SHP77 treated with DMSO at 0.1 percent for 48 hours (cell line): ENCODE results near the gene AKAP8L.
"Not testable (repeated sequence)": the region's sequence is repeated elsewhere in the genome, so short reads cannot be mapped to it uniquely, and the experiment has no call there.

ENCODE experiments used
- DNase-seq: peaks from one replicate; lab custom pipeline; 2025; lab: John Stamatoyannopoulos, UW

The AKAP8L gene

DNA sequence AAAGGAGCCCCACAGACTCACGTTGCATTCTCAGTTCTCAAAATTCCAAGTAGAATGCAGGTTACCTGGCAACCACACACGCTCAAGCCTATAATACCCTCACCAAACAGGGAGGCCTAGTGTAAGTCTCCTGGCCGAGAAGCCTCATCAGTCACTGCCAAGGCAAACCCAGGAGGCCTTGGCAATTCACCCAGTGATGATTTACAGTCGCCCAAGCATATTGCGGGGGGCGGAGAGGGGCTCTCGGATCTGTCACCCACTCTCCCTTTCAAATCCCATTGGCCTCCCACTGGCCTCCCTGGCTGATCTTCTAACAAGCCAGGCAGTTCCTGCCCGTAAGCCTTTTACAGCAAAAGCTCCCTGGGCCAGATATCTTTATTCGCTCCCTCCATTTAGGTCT is 1.1 kb downstream of the AKAP8L start:
- DNase-seq = no peak

DNA sequence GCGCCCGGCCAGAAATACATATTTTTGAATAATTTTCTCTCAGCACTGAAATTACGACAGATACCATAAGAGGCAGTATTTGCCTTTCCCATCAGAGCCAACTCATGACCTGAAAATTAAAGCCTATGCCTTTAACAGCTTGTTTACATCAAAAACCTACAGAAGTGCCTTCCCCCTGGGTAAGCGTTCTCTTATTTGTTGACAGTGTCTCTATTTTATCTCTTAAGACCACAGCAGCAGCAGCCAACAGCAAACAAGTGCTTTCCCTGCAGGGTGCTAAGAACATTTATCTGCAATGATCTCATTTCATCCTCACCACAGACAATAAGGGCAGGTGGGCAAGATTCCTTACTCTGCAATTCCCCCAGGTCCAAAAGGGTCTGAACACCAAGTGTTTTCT is 6.0 kb downstream of the AKAP8L start:
- no peak for DNase-seq

DNA sequence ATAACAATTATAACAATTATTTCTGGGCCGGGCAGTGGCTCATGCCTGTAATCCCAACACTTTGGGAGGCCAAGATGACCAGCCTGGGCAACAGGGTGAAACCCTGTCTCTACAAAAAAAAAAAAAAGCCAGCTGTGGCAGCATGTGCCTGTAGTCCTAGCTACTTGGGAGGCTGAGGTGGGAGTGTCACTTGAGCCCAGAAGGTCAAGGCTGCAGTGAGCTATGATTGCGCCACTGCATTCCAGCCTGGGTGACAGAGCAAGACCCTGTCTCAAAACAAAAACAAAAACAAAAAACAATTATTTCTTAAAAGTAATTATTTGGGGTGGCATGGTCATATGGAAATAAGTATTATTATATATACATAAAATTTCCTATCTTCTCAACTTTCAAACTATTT is 7.4 kb downstream of the AKAP8L start:
- DNase-seq = not testable (repeated sequence)

DNA sequence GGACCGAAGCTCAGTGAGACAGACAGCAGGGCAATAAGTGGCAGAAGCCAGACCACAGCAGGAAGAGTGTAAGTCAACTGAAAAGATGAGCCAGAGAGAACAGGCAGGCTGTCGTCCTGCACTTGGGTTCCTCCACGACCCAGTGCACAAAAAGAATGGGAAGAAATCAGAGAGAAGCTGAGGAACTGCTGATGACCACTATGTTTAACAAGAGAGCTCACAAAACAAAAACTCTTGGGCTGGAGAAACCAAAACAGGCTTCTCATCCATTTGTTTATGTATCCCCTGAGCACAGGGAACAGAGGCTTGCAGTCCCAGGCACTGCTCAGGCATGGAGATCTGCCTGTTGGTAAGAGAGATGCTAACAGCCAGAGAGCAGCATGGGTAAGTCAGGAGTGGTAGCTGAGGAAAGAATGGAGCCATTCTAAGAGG is 14.0 kb downstream of the AKAP8L start:
- DNase-seq = no peak

DNA sequence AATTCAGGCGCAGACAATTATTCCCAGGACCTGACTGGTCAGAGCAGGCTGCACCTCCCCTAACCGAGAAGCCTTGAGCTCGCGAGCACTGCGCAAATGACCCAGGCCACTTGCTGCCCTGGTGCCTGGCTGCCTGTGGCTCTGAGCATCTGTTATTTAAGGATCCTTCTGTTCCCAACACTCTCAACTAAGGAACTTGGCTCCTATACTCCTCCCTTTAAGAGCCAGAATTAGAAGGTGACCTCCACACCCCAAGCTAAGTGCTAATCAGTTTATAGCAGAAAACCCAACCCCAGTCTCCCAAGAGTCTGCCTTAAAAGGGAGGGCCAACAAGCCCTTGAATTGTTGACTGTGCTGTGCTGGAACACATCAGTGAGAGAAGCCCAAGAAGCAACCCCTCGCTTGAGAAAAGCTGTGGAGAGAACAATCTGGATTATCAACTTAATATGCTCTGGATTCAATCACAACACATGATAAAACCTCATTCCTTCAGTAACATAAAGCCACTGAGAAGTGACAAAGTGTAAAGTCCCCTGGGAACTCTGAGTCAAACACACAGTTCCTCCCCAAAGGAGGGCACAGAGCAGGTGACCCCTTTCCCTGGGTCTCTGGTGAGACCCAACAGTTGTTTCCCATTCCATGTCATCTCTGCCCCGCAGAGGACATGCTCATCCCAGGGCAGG is 14.6 kb downstream of the AKAP8L start:
- no peak for DNase-seq

DNA sequence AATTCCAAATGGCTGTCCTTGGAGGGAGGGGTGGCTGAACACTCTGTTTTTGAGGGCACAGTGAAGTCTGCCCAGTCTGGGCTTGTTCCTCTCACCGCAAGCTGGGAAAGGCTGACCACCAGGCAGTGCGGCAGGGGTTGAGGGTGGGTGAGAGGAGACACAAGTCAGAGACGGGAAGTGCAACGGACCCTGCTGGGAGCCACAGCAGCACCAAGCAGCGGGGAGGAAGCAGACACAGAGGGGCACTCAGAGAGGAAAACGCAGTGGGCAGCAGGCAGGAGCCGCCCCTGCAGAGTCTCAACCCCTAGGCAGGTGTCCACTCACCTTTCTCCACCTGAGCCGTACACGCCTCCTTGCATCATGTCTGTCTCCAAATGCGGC is 15.6 kb downstream of the AKAP8L start:
- DNase-seq = no peak

DNA sequence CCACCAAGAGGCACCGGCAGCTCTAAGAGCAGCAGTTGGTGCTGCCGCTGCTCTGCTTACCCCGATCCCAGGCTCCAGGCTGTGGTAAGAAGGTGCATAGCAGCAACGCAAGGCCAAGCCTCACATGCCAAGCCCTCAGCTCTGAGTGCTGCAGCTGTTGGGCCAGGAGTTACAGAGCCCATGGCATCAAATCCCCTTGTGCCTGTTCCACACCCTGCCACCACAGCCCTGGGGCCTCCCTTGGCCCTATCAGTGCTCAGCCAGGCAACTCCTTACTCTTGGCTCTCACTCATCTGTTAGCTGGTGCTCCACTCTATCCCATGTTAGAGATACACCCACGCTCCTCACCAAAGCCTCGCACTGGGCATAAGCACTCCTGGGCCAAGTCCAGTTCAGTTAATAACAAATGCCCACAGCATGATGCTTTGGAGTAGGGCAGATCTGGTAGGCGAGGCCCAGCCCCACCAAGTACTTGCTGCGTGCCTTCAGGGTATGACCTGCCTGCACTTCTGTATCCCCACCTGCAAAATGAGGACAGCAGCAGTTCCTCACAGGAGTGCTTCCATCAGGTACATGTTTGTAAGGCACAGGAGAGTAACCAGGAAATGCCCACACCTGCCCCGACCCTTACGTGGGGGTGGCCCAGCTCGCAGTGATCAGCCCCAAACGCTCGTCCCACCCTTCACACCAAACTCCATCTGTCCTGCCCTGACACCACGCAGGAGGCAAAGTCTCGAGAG is 16.2 kb downstream of the AKAP8L start:
- no peak for DNase-seq

DNA sequence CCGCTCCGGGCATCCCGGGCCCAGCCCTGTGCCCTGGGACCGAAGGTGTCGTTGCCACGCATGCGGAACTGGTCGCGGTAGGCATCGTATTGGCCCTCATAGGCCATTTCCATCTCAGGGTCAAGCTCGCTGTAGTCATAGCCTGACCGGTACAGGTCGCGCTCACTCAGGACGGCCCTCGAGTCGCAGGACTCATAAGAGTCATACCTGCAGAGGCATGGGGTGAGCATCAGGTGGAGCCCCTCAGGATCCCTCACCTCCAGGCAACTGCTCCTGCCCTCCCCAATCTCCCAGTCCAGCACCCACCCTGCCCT is 17.4 kb downstream of the AKAP8L start:
- DNase-seq = no peak

DNA sequence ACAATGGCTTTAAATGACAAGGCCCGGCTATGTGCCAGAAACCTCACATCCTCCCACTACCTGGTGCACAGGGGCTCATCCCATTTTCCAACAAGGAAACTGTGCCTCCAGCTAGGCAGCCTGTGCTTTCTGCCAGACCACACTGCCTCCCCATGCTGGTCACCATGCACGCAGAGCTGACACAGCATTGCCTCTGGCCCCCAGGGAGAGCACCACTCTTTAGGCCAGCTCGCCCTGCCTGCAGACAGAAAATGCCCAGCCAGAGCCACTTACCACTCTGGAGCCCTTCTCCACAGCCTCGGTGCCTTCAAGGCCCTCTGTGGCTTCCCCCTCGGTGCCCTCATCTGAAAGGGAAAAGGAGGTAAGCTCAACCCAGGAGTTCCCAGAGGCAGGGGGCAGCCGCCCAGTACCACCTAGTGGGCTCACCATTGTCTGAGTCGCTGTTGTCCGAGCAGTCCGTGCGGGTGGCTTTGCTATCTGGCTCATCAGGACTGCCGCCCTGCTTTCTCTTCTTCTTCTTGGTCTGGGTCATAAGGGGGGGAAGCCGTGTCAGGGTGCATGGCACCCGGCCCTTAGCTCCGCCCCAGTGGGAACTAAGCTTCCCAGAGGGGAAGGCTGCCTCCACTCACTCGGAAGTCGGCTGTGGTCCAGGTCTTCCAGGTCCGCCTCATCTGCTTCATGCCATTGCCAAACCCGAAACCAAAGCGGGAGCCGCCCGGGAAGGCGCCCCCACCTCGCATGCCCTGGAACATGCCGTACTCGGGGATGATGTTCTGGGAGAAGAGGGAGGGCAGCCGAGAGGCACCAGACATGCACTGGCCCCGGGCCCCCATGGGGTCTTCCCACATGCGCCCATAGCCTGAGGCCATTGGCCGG is 18.0 kb downstream of the AKAP8L start:
- DNase-seq = no peak

DNA sequence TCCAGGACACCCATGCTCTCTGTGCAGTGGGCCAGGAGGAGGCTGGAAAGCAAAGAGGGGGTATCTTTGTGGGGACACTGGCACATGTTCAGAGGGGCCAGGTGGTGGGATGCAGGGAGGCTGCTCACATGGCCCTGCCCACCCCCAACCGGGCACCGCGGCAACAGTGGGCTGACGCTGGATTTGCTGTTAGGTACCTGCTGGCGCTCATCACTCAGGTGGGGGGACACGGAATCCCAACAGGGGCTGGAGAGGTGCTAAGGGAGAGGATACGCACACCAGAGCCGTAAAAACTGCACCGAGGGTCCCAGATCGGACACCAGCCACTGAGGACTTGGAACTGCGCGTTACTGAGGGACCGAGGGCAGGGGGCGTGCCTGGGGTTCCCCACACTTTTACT is 19.2 kb downstream of the AKAP8L start:
- DNase-seq = no peak

DNA sequence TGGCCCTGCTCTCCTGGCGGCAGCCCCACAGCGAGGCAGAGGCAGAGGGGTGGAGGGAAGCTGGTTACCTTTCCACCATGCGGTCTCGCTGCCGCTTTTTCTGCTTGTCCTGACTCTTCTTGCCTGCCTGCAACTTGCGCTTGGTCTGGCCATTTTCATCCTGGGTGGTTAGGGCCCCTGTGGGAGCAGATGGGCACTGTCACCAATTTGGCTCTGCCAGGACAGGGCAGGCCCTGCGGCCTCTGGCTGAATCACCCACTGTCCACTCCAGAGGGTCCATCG is 19.6 kb downstream of the AKAP8L start:
- DNase-seq = no peak

DNA sequence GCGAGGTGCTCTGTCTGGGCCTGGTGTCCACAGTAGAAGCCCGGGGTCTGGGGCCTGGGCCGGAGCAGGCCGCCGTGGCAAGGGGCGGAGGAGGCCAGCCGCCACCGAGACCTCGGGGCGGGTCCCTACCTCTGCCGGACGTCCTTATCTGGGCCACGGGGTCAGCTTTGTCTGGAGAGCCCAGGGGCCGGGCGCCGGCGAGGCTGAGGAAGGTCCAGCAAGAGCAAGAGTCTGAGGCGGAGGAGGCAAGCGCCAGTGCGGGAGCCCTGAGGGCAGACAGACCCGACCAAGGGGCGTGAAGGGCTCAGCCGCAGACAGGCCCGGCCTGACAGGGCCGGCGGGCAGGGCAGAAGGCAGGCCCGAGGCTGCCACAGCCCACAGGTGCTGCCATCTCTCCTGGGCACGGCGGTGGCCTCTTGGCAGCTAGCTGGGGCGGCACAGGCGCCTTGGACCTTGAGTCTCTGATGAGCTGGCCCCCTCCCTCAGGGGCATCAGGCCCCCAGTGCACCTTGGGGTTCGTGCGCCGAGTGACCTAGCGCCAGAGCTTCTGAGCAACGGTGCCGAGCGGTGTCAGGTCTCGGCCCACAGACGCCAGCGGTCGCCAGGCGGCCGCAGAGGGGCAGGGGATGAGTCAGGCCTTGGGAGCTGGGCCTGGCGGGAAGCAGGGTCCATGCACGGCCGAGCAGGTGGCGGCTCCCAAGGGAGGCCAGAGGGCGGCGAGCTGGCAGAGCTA is 20.1 kb downstream of the AKAP8L start:
- no peak for DNase-seq

DNA sequence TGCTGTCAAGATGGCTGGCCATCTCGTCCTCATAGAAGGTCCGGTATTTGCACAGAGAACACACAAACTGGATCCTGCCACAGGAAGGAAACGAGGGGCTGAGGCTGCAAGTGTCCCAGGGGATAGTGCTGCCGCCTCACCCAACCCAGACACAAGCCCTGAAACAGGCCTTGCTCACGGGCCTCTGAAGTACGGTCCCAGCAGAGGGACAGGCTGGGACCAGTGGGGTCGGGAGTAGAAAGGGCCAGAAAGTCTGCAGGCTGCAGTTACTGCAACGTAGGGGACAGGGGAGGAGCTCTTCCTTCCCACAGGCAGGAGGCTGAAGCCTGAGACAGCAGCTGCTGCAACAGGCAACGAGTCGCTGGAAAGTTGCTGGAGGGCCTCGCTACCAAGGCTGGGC is 21.0 kb downstream of the AKAP8L start:
- DNase-seq = no peak

DNA sequence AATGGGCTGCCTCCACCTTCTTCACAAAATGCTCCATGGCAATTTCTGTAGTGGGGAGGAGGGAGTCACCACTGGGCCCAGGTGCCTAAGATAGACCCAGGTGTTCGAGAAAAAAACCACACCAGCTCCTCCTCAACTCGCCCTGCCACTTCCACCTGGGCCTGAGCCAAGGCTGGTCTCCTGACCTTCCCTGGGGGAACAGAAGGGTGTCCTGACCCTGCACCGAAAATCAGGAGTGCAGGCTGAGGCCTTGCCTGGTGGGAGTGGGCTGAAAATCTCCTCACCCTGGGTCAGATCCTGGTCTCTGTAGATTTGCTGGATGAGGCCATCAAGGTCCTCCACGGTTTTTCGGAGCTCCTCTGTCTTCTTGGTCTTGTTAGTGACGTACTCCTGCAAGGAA is 21.6 kb downstream of the AKAP8L start:
- DNase-seq = no peak

DNA sequence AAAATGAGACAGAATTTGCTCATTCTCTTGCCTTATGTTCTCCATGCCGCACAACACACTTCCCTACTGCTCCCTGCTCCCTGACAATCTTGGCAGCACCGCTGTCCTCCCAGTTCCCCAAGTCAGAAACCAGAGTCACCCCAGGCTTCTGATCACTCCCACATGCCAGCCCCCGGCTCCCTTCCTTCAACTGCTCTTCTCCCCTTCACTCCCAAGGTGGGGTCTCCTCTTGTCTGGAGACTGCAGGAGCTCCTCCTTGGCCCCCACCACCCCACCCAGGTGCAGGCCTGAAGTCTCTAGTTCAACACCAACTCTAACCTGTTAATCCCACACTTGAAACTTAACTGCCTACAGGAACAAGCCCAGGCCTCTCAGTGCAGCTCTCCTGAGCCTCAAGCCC is 22.4 kb downstream of the AKAP8L start:
- no peak for DNase-seq

DNA sequence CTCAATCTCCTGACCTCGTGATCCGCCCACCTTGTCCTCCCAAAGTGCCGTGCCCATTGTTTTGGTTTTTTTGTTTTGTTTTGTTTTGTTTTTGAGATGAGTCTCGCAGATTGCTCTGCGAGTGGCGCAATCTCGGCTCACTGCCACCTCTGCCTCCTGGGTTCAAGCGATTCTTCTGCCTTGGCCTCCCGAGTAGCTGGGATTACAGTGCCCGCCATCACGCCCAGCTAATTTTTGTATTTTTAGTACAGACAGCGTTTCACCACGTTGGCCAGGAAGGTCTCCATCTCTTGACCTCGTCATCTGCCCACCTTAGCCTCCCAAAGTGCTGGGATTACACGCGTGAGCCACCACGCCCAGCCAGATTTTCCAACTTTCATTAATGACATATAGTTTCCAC is 23.5 kb downstream of the AKAP8L start:
- not testable (repeated sequence) for DNase-seq

DNA sequence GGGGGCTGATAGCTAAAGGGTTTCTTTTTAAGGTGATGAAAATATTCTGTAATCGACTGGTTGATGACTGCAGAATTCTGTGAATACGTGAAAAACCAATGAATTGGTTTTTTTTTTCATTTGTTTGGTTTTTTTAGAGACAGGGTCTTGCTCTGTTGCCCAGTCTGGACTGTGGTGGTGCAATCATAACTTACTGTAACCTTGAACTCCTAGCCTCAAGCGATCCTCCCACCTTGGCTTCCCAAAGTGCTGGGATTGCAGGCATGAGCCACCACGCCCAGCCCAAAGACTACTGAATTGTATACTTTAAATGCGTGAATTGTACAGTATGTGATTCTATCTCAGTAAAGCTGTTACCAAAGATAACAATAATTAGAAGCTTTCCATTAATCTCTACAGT is 24.4 kb downstream of the AKAP8L start:
- DNase-seq = no peak

DNA sequence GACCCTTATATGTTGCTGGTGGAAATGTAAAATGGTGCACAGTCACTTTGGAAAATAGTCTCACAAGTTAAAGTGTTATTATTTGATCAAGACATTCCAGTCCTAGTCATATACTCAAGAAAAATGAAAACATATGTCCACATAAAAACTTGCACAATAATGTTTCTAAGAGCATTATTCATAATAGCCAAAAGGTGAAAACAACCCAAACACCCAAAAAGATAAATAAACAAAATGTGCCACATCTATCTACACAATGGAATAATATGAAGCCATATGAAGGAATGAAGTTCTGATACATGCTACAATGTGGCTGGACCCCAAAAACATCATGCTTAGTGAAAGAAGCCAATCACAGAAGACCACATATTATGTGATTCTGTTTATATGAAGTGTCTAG is 24.8 kb downstream of the AKAP8L start:
- no peak for DNase-seq

DNA sequence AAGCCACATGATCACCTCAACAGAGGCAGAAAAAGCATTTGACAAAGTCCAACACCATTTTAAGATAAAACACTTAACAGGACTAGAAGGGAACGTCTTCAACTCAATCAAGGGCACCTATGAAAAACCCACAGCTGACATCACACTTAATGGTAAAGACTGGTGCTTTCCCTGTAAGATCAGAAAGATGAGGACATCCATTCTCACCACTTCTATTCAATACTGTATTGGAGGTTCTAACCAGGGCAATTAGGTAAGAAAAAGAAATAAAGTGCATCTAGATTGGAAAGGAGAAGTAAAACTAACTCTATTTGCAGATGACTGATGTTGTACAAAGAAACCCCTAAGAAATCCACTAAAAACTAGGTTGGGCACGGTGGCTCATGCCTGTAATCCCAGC is 28.0 kb downstream of the AKAP8L start:
- no peak for DNase-seq

DNA sequence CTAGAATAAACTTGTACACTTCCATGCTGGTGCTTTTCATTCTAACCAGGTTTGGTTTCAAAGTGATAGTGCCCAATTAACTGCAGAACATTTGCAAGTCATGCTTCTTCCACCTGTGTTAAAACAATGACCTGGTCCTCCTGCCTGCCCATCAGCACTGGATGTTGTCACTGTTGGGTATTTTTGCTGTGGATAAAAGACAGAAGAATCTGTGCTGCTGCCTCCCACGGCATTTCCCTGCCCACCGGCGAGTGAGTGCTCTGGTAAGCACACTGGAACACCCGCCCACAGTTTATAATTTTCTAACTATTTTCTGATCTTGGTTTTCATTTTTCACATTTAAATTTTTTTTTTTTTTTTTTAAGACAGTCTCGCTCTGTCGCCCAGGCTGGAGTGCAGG is 36.9 kb downstream of the AKAP8L start:
- no peak for DNase-seq

DNA sequence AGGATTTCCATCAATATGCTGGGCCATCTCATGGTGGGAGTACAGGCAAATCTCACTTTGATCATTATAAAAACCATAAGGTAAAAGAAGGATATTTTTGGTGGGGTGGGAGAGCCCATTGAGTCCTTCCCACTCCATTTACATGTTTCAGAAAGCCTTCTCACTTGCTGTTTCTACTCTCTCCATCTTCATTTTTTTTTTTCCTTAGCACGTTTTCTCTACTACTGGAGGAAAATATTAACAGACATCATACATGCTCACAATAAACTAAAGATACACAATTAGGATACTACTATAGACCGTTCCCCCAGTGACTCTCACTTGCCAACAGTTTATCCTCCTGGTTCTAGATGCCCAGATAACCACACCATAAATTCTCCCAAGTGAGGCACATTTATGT is 37.4 kb downstream of the AKAP8L start:
- DNase-seq = no peak

DNA sequence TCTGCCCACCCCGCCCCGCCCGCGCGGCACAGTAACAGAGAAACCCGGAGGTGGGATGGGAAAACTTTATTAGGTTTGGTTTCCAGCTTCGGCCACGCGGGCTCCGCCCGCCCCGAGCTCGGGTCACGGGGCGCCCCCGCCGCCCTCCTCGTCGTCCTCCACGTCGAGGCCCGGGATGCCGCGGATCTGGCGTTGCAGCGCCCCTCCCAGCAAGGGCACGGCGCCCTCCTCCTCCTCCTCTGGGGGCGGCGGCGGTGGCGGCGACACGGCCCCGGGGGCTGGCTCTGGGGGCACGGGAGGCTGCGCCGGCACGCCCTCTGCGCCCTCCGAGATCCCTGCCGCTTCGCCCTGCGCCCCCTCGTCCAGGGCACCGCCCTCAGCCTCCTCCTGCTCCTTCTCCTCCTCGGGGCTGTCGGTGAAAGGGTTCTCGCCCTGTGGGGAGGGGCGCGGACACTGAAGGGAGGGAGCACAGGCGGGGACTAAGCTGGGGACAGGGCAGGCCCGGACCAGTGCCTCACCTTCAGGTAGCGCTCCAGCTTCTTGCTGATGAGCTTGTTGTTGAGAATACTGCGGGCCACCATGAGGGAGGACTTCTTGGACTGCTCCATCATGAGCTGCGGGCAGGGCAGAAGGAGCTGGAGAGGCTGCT is 38.7 kb downstream of the AKAP8L start:
- DNase-seq = no peak
